ENCODE measurements around the gene COL11A2.

Gene COL11A2

DNA sequence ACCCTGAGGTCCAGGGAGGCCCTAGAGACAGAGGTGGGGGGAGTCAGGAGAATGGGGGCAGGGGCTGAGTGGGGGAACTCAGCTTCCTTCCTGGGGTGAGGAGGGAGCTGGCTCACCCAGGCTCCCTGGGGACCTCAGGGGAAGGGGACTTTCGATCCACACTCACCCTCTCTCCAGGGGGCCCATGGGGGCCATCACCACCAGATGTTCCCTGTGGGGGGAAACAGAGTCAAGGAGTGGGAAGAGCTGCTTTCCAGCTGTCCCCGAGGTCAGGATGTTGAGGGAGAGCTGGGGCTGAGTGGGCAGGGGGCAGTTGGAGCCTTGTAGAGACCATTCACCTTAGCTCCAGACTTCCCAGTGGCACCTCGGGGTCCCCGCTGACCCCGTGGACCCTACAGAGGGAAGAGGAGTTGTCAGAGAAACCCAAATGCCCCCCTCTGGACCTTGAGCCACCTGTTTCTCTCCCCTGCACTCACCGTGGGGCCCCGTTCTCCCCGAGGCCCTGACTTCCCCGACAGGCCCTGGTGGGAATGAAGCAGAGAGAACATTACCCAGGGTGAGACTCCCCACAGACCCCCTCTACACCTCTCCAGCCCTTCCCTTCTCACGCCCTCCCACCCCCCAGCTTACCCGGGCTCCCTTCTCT is 18.6 kb downstream of the COL11A2 start:
- TF ChIP-seq CTCF (conservative IDR thresholded peaks at IDR 0.05) (no peak), ZFX (IDR thresholded peaks at IDR 0.05) (no peak)
- no peak overlapping the region for H3K27ac ChIP-seq

DNA sequence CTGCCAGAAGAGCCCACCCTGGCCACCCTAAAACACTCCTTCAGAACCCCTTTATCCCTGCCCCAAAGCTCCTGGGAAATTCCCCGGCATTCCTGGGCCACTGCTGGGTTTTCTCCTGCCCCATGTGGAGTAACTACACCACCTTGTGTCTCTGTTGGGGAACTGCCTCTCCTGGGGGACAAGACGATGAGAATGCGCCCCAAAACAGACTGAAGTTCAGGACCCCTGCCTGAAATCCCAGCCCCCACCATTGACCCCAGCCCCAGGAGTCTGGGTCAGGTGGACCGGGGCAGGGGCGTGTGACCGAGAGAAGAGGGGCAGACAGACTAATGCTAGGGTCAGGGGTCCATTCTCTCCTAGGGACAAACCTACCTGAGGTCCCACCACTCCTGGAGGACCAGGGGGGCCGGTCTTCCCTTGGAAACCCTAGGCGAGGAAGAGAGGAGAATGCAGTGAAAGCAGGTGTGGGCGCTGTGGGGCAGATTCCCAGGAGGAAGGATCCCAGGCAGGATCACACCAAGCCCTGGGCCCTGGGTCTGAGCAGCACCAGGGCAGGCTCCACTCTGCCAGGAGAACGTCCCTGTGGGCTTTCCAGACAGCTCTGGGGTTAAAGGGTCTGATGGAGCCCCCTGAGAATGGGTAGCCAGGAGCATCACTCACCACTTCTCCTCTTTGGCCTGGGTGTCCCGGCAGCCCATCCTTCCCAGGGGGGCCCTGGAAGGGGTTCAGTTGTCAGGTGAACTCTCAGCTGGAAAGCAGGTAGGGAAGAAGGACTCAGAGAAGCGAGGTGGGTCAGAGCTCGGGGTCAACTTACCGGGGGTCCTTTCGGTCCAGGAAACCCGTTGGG is 19.4 kb downstream of the COL11A2 start:
- no peak overlapping the region for H3K27ac ChIP-seq
- no peak; the same call in 1 of the 2 replicates for TF ChIP-seq CTCF (conservative IDR thresholded peaks at IDR 0.05)
- no peak for TF ChIP-seq ZFX (IDR thresholded peaks at IDR 0.05)

GRCh38 chr6:33171880-33172687 is 20.2 kb downstream of the COL11A2 start:
- TF ChIP-seq CTCF (conservative IDR thresholded peaks at IDR 0.05) (no peak), ZFX (IDR thresholded peaks at IDR 0.05) (no peak)
- no peak overlapping the region for H3K27ac ChIP-seq

DNA sequence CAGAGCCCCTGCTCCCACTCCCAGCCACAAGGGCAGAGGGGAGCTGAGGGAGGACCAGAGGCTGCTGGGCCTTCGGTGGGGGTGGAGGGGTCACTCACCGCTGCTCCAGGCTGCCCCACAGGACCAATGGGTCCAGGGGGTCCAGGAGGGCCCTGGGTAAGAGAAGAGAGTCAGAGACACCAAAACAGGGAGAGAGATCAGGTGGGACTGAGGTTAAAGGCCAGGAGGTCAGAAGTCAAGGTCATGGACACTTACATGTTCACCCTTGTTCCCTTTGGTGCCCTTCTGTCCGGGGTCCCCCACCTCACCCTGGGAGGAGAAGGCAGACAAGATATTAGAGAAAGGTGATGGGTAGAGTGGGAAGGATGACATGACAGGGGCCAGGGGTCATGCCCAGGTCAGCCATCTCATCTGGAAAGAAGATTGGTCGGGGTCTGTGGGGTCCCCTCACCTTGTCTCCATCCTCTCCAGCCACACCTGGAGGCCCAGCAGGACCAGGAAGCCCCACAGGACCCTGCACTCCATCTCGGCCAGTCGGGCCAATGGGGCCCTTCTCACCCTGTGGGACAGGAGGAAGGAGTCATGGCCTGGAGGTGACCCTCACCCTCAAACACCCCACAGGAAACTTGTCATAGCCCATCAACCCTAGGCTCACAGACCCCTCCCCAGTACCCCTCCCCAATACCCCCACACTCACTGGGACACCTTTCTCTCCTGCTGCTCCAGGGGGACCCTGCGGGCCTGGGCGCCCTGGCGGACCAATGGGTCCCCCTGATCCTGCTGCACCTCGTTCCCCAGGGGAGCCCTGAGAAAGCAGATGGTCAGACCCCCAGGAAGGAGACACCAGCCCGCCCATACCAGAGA is 21.0 kb downstream of the COL11A2 start:
- no peak for TF ChIP-seq CTCF (conservative IDR thresholded peaks at IDR 0.05)
- TF ChIP-seq ZFX (IDR thresholded peaks at IDR 0.05): no peak

DNA sequence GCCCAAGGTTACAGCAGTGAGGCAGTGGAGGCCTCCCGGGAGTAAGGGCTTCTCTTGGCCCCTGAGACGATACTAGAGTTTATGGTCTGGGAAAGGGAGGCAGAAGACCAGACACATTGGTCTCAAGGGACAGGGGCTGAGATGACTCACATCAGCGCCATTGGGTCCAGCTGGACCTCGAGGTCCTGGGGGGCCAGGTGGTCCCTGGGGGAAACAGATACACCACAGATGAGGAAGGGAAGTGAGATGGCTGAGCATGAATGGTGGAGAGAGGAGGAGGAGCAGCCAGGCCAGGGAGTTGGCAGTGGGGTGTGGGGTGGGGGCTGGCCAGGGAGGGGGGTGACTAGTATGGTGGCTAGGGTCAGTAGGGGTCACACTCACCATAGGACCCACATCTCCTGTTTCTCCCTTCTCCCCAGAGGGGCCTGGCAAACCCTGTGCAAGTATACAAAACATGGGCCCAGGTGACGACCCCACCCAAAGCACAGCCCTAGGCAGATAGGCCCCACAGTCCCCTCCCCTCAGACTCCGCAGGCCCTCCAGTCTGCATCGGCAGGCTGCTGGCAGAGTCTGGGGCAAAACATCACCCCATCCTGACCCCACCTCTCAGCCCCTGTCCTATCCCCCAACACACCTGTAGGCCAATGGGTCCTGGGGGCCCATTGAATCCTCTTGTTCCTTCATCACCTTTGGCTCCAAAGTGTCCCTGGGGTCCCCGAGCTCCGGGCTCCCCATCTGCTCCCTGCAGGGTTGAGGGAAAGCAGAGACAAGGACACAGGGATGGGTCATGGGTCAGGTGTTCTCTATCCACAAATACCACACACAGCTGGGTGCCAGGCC is 21.9 kb downstream of the COL11A2 start:
- H3K27ac ChIP-seq: no peak overlapping the region
- TF ChIP-seq CTCF (conservative IDR thresholded peaks at IDR 0.05): no peak

More for the DNA sequence above, 21.0 kb downstream of the COL11A2 start:
- no peak overlapping the region for H3K27ac ChIP-seq
